Thoracic aorta (tissue), 2 donors: ENCODE data around the gene B9D1. TPM values are rescaled to one million over a fixed set of nuclear protein-coding genes. Genes with fewer than 3 reads are reported as not detected.

Experiments used
- ATAC-seq: fragments of 150-250 bp; one replicate; pipeline ENCODE4 v1.8.0; 2017; ENCODE audit warnings: low read depth; ENCODE audit not compliant: insufficient number of reproducible peaks, low FRiP score
- DNase-seq: peaks from one replicate; pipeline ENCODE4 v3.0.0-alpha.2; 2020; ENCODE audit warnings: low spot score
- H3K27ac ChIP-seq, 2 donors: fragments of 200-600 bp; sonication (generic); 1 replicate in 1 of 2; 2 replicates in 1 of 2; pipeline ENCODE4 v1.5.1; 2016; ENCODE audit warnings: mild to moderate bottlenecking in 2 of 2, moderate library complexity in 2 of 2
- H3K27me3 ChIP-seq: fragments of 200-600 bp; sonication (generic); replicated peaks from 2 replicates; pipeline ENCODE4 v1.6.0; 2016; ENCODE audit warnings: mild to moderate bottlenecking; ENCODE audit not compliant: insufficient read depth
- H3K36me3 ChIP-seq: fragments of 200-600 bp; sonication (generic); one replicate; pipeline ENCODE4 v1.5.1; 2016
- H3K4me1 ChIP-seq, 2 donors: fragments of 200-600 bp; sonication (generic); 1 replicate in 1 of 2; 2 replicates in 1 of 2; pipeline versions ENCODE4 v1.5.1 to v1.6.0; 2016; ENCODE audit warnings: low read depth in 2 of 2, mild to moderate bottlenecking in 1 of 2; ENCODE audit not compliant: control insufficient read depth in 1 of 2
- H3K4me3 ChIP-seq: fragments of 200-600 bp; sonication (generic); 2 replicates; pipeline ENCODE4 v1.5.1; 2016; ENCODE audit warnings: mild to moderate bottlenecking
- H3K9me3 ChIP-seq: fragments of 200-600 bp; sonication (generic); 2 replicates; pipeline ENCODE4 v1.5.1; 2016
- CTCF ChIP-seq: fragments of 200-600 bp; sonication (generic); IDR thresholded peaks from one replicate; pipeline ENCODE4 v1.5.1; 2019; ENCODE audit warnings: antibody characterized with exemption
- total RNA-seq, 2 donors: library from RNA; depleted of rRNA; stranded (reverse); fragments of >200 nt; gene quantifications; one replicate each; pipeline versions ENCODE4 v1.1.0 to v1.2.3, GENCODE V29; 2016

B9D1 gene
- total RNA-seq, 2 donors from 2014 or later, result 6.3 to 33.4 TPM

DNA sequence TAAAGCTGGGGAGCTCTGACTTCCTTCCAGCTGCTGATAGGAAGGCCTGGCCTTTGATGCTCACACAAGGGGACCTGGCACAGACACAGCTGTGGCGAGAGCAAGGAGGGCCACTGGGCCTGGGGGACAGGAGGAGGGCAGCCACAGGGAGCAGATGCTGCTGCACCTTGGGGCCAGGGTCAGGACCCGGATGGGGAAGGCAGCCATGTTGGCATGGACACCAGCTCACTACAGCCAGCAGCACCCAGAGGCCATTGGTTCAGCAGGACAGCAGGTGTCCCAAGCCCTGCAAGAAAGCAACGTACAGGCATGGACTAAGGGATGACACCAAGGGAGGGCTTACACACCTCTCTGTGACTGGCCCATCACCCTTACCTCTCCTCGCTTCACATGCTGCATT, 40.5 kb upstream of the B9D1 start:
- H3K9me3 ChIP-seq, result no peaks in the 10 kb centered on the region
- DNase-seq (no peak), ATAC-seq (no peak)
- no peaks in the 10 kb centered on the region for H3K27me3 ChIP-seq
- peaks cover 12 to 20% of the 10 kb centered on the region in 2 donors for H3K4me1 ChIP-seq
- no peak overlapping the region for H3K4me3 ChIP-seq
- no peaks in the 10 kb centered on the region for H3K36me3 ChIP-seq
- no peak overlapping the region for H3K27ac ChIP-seq
- TF ChIP-seq CTCF, result no peak

DNA sequence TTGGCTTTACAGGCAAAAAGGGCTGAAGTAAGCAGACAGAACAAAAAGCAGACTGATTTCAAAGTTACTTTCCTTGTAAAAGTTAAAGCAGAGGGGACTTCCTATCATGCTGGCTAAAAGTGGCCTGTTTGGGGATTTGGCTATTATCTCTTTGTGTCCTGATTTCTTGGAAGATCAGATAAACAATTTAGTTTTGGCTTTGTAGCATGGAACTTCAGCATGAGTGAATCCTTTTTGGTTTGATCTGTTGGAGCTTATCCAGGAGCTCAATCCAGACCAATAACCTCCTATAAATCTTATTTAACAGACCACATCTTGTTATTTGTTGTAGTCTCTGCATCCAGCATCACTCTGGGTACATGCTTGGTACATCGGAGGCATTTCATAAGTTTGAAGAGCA, 39.6 kb upstream of the B9D1 start:
- Histone ChIP-seq H3K4me3 (no peak overlapping the region), H3K9me3 (no peaks in the 10 kb centered on the region), H3K27ac (no peak overlapping the region), H3K27me3 (no peaks in the 10 kb centered on the region), H3K4me1 (peaks cover 19 to 28% of the 10 kb centered on the region in 2 donors), H3K36me3 (no peaks in the 10 kb centered on the region)
- DNase-seq (no peak), ATAC-seq (no peak)
- TF ChIP-seq CTCF, result no peak

DNA sequence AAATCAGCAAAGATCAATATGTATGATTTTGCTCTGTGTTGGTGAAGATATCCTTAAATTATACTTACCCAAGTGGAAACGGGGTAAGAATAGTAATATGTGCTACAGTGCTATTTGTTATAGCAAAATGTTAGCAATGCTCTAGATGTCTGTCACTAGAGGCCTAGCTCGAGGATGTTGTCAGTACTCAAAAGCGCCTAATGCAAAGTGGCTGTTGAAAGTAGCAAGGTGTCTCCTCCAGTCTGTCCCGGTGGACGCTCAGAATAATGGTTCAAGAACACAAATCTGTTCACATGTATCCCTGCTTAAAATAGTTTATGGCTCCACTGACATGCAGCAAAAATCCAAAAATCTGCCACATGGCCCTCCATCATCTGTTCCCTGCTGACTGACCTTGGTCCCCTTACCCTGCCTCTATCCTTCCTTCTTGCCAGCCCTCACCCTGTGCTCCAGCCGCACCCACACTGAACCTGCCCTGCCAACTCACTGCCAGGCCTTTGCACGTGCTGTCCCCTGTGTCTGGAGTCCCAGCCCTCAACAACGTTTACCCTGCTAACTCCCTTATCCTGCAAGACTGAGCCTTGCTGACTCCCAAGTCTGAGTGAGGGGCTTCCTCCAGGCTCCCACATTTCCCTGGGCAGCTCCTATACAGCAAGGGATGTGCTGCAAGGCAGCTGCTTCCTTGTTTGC, 38.9 kb upstream of the B9D1 start:
- H3K36me3 ChIP-seq, result no peaks in the 10 kb centered on the region
- H3K4me1 ChIP-seq, result peaks cover 19 to 30% of the 10 kb centered on the region in 2 donors
- H3K9me3 ChIP-seq, result no peaks in the 10 kb centered on the region
- H3K27ac ChIP-seq, result no peak overlapping the region
- ATAC-seq (no peak), DNase-seq (no peak)
- no peaks in the 10 kb centered on the region for H3K27me3 ChIP-seq
- TF ChIP-seq CTCF, result no peak
- H3K4me3 ChIP-seq, result no peak overlapping the region

- no peak overlapping the region for H3K27ac ChIP-seq
- no peak overlapping the region for H3K4me3 ChIP-seq
- peaks cover 19 to 30% of the 10 kb centered on the region in 2 donors for H3K4me1 ChIP-seq
- no peaks in the 10 kb centered on the region for H3K9me3 ChIP-seq
- DNase-seq (no peak), ATAC-seq (no peak)
- TF ChIP-seq CTCF, result no peak
- H3K27me3 ChIP-seq, result no peaks in the 10 kb centered on the region
- H3K36me3 ChIP-seq, result no peaks in the 10 kb centered on the region
These were observed 37.4 kb upstream of the B9D1 start for GRCh38 chr17:19399750-19400450.

GRCh38 chr17:19398301-19399181, 36.0 kb upstream of the B9D1 start:
- Histone ChIP-seq H3K27ac (peak overlapping the region; percentile 82 to 87), H3K36me3 (no peaks in the 10 kb centered on the region), H3K27me3 (no peaks in the 10 kb centered on the region), H3K4me3 (peak overlapping the region; percentile 37), H3K9me3 (no peaks in the 10 kb centered on the region), H3K4me1 (peaks cover 19 to 30% of the 10 kb centered on the region in 2 donors)
- no peak for TF ChIP-seq CTCF
- DNase-seq, result peak; percentile 70
- ATAC-seq, result peak; percentile 71
